ENCODE data around the gene SNF8.

The SNF8 gene

GRCh38 chr17:48930435-48930873 lies 14.2 kb downstream of the SNF8 start:
- in situ Hi-C loops (cut with HindIII; ENCODE audit: low sequenced_read_pairs): no loop called here

- in situ Hi-C loops (cut with HindIII; ENCODE audit: low sequenced_read_pairs): no loop called here
Measured at GRCh38 chr17:48929812-48930165, 14.9 kb downstream of the SNF8 start.

- in situ Hi-C loops (cut with HindIII; ENCODE audit: low sequenced_read_pairs): no loop called here
Measured at GRCh38 chr17:48928876-48929811, 15.5 kb downstream of the SNF8 start.

- in situ Hi-C loops (cut with HindIII; ENCODE audit: low sequenced_read_pairs): no loop called here
Measured at GRCh38 chr17:48927978-48928745, 16.5 kb downstream of the SNF8 start.

GRCh38 chr17:48925991-48926342 lies 18.7 kb downstream of the SNF8 start:
- in situ Hi-C loops (cut with HindIII; ENCODE audit: low sequenced_read_pairs): no loop called here

- in situ Hi-C loops (cut with HindIII; ENCODE audit: low sequenced_read_pairs): no loop called here
Measured at GRCh38 chr17:48925251-48925990, 19.2 kb downstream of the SNF8 start.

- in situ Hi-C loops (cut with HindIII; ENCODE audit: low sequenced_read_pairs): loop anchor here (10.0 kb wide), 1 partner anchor 129 kb away; no protein-coding TSS in a partner anchor
Measured at GRCh38 chr17:48915459-48916282, 29.0 kb downstream of the SNF8 start.

GRCh38 chr17:48912476-48912875 lies 32.2 kb downstream of the SNF8 start:
- in situ Hi-C loops (cut with HindIII; ENCODE audit: low sequenced_read_pairs): loop anchor here (10.0 kb wide), 1 partner anchor 132 kb away; no protein-coding TSS in a partner anchor

GRCh38 chr17:48910370-48910769 lies 34.3 kb downstream of the SNF8 start:
- in situ Hi-C loops (cut with HindIII; ENCODE audit: low sequenced_read_pairs): loop anchor here (10.0 kb wide), 1 partner anchor 134 kb away; no protein-coding TSS in a partner anchor

- in situ Hi-C loops (cut with HindIII; ENCODE audit: low sequenced_read_pairs): loop anchor here (10.0 kb wide), 1 partner anchor 135 kb away; no protein-coding TSS in a partner anchor
Measured at GRCh38 chr17:48909783-48910182, 34.9 kb downstream of the SNF8 start.

- in situ Hi-C loops (cut with HindIII; ENCODE audit: low sequenced_read_pairs): no loop called here
Measured at GRCh38 chr17:48908853-48909394, 35.7 kb downstream of the SNF8 start.

- in situ Hi-C loops (cut with HindIII; ENCODE audit: low sequenced_read_pairs): no loop called here
Measured at GRCh38 chr17:48908047-48908843, 36.4 kb downstream of the SNF8 start, which contains the start of gene UBE2Z. Gene UBE2Z, plus strand, starts transcription at chr17:48908407. Its CDS starts 97 bp downstream, at chr17:48908504.

GRCh38 chr17:48907713-48908046 lies 37.0 kb downstream of the SNF8 start:
- in situ Hi-C loops (cut with HindIII; ENCODE audit: low sequenced_read_pairs): no loop called here

- in situ Hi-C loops (cut with HindIII; ENCODE audit: low sequenced_read_pairs): no loop called here
Measured at GRCh38 chr17:48905987-48906515, 38.6 kb downstream of the SNF8 start.

- in situ Hi-C loops (cut with HindIII; ENCODE audit: low sequenced_read_pairs): no loop called here
Measured at GRCh38 chr17:48904428-48904827, 40.2 kb downstream of the SNF8 start.

GRCh38 chr17:48903401-48903800 lies 41.2 kb downstream of the SNF8 start:
- in situ Hi-C loops (cut with HindIII; ENCODE audit: low sequenced_read_pairs): no loop called here

GRCh38 chr17:48901241-48901640 lies 43.4 kb downstream of the SNF8 start:
- in situ Hi-C loops (cut with HindIII; ENCODE audit: low sequenced_read_pairs): no loop called here

GRCh38 chr17:48894886-48895285 lies 49.8 kb downstream of the SNF8 start:
- in situ Hi-C loops (cut with HindIII; ENCODE audit: low sequenced_read_pairs): no loop called here

Data from DLD1 (cell line).